Liver (tissue), 9 donors: ENCODE measurements around the gene CLDN17. TPM values are rescaled to one million over a fixed set of nuclear protein-coding genes. Genes with fewer than 3 reads are reported as not detected.

Experiments
- DNase-seq: peaks from one replicate; pipeline ENCODE4 v3.0.0-alpha.2; 2017; ENCODE audit warnings: low spot score
- H3K27ac ChIP-seq, 2 donors: one replicate each; pipeline ENCODE4 v1.7.0; 2013; ENCODE audit warnings: inconsistent platforms in 2 of 2, low read length in 2 of 2, control low read depth in 1 of 2, low read depth in 1 of 2, mild to moderate bottlenecking in 1 of 2
- H3K27me3 ChIP-seq, 4 donors: one replicate each; pipeline versions ENCODE4 v1.6.1 to v1.7.0; 2013; ENCODE audit warnings: low read length in 3 of 4, inconsistent platforms in 1 of 4, mild to moderate bottlenecking in 1 of 4, moderate library complexity in 1 of 4; ENCODE audit not compliant: control insufficient read depth in 4 of 4, insufficient read depth in 4 of 4
- H3K36me3 ChIP-seq, 4 donors: one replicate each; pipeline versions ENCODE4 v1.6.1 to v1.7.0; 2013; ENCODE audit warnings: low read length in 3 of 4, mild to moderate bottlenecking in 3 of 4, low read depth in 1 of 4, moderate library complexity in 1 of 4; ENCODE audit not compliant: control insufficient read depth in 4 of 4, insufficient read depth in 3 of 4
- H3K4me1 ChIP-seq, 4 donors: one replicate each; pipeline versions ENCODE4 v1.6.1 to v1.7.0; 2013; ENCODE audit warnings: low read length in 3 of 4, mild to moderate bottlenecking in 3 of 4, moderate library complexity in 1 of 4; ENCODE audit not compliant: control insufficient read depth in 4 of 4, insufficient read depth in 4 of 4
- H3K4me3 ChIP-seq, 3 donors: one replicate each; pipeline versions ENCODE4 v1.6.1 to v1.7.0; 2013; ENCODE audit warnings: low read length in 3 of 3, control low read depth in 1 of 3, low read depth in 1 of 3, mild to moderate bottlenecking in 1 of 3
- H3K9ac ChIP-seq, 2 donors: one replicate each; pipeline ENCODE4 v1.7.0; 2013; ENCODE audit warnings: low read length in 2 of 2, mild to moderate bottlenecking in 2 of 2, moderate library complexity in 2 of 2, control low read depth in 1 of 2, low read depth in 1 of 2
- H3K9me3 ChIP-seq, 4 donors: one replicate each; pipeline versions ENCODE4 v1.6.1 to v1.7.0; 2013; ENCODE audit warnings: low read length in 3 of 4; ENCODE audit not compliant: control insufficient read depth in 4 of 4
- EGR1 ChIP-seq, 2 donors: IDR thresholded peaks; 2 replicates each; pipeline ENCODE4 v1.6.1; 2016 to 2018; ENCODE audit warnings: antibody characterized with exemption in 2 of 2, low read depth in 2 of 2
- FOXA2 ChIP-seq: IDR thresholded peaks from 2 replicates; pipeline ENCODE4 v1.6.1; 2016; ENCODE audit warnings: antibody characterized with exemption
- GABPA ChIP-seq, 2 donors: IDR thresholded peaks in 1 of 2; conservative IDR thresholded peaks in 1 of 2; 2 replicates each; pipeline ENCODE4 v1.6.1; 2016; ENCODE audit warnings: antibody characterized with exemption in 2 of 2, mild to moderate bottlenecking in 1 of 2, moderate library complexity in 1 of 2
- HNF4G ChIP-seq: IDR thresholded peaks from 2 replicates; pipeline ENCODE4 v1.6.1; 2016; ENCODE audit warnings: antibody characterized with exemption
- JUND ChIP-seq, 2 donors: IDR thresholded peaks; 2 replicates each; pipeline ENCODE4 v1.6.1; 2016; ENCODE audit warnings: antibody characterized with exemption in 2 of 2
- NR2F2 ChIP-seq: IDR thresholded peaks from 2 replicates; pipeline ENCODE4 v1.6.1; 2016; ENCODE audit warnings: antibody characterized with exemption
- RXRA ChIP-seq, 2 donors: IDR thresholded peaks; 2 replicates each; pipeline ENCODE4 v1.6.1; 2017 to 2018; ENCODE audit warnings: antibody characterized with exemption in 2 of 2, mild to moderate bottlenecking in 1 of 2
- SP1 ChIP-seq: IDR thresholded peaks from 2 replicates; pipeline ENCODE4 v1.6.1; 2018; ENCODE audit warnings: antibody characterized with exemption, mild to moderate bottlenecking
- YY1 ChIP-seq: IDR thresholded peaks from 2 replicates; pipeline ENCODE4 v1.6.1; 2016; ENCODE audit warnings: antibody characterized with exemption, mild to moderate bottlenecking
- WGBS: extraction: QIAGEN DNeasy Blood & Tissue Kit; methylation state at CpG from one replicate; pipeline ENCODE4 v1.1.7; 2013; 5-methylcytosine and 5-hydroxymethylcytosine counted together
- polyA plus RNA-seq, 2 donors: library from polyadenylated mRNA; stranded (reverse) in 1 of 2; unstranded in 1 of 2; fragments of 200-250 nt in 1 of 2; fragments of >200 nt in 1 of 2; fragmentation: Nextera tagmentation in 1 of 2; extraction: Ambion mirVana in 1 of 2; gene quantifications; one replicate each; pipeline versions ENCODE4 v1.2.1 to v1.2.3, GENCODE V29; 2013 to 2015
- total RNA-seq, 2 donors: library from RNA; depleted of rRNA; stranded (reverse); fragments of >200 nt; gene quantifications; one replicate each; pipeline ENCODE4 v1.2.3, GENCODE V29; 2014
- TF ChIP-seq, protein P1 (sequence below): IDR thresholded peaks from 2 replicates; pipeline ENCODE4 v1.6.1; 2016; ENCODE audit warnings: antibody characterized with exemption
- TF ChIP-seq, protein P2 (sequence below): IDR thresholded peaks from 2 replicates; pipeline ENCODE4 v1.6.1; 2016; ENCODE audit warnings: antibody characterized with exemption
- TF ChIP-seq, protein P3 (sequence below): IDR thresholded peaks from 2 replicates; pipeline ENCODE4 v1.6.1; 2016; ENCODE audit warnings: antibody characterized with exemption
- TF ChIP-seq, protein P4 (sequence below): IDR thresholded peaks from 2 replicates; pipeline ENCODE4 v1.6.1; 2016; ENCODE audit warnings: antibody characterized with exemption, mild to moderate bottlenecking
- TF ChIP-seq, protein P5 (sequence below): fragments of 150-350 bp; IDR thresholded peaks from 2 replicates; pipeline ENCODE4 v1.5.1; 2017; ENCODE audit warnings: improper control_type of control experiment, low read depth, low read length; ENCODE audit not compliant: missing input control
- donor health status: healthy.
- donor health status: healthy.
- donor health status: healthy.
- donor health status: healthy.
- donor health status: healthy.

CLDN17 gene
- total and polyA plus RNA-seq, 4 donors, result not detected

DNA sequence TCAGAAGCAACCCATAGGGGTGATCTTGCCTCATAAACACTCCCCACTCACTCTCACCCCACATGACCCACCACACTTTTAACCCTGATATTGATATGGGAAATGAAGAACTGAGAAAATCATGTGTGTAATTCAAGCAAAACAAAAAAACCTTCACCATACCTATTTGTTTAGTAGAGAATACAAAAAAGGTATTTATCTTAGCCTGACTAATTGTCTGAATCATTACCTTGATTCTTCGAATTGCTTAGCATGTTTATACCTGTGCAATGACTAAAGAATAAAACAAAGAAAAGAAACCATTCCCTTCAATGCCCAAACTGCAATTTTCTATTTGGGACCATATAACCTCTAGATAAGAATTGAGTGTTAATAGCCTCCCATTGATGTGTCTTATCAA is 1.8 kb downstream of the CLDN17 start:
- Histone ChIP-seq H3K9me3 (no peaks in the 10 kb centered on the region), H3K9ac (no peak overlapping the region), H3K27me3 (peaks cover 0 to 4% (median 0%) of the 10 kb centered on the region in 4 donors), H3K4me1 (no peaks in the 10 kb centered on the region), H3K27ac (no peak overlapping the region), H3K4me3 (no peak overlapping the region), H3K36me3 (no peaks in the 10 kb centered on the region)
- TF ChIP-seq HNF4G (no peak), GABPA (IDR thresholded peaks at IDR 0.05 in 1 of 2, conservative IDR thresholded peaks at IDR 0.05 in 1 of 2) (no peak), JUND (IDR thresholded peaks at IDR 0.05) (no peak), EGR1 (IDR thresholded peaks at IDR 0.05; ENCODE audit: low read depth in 2 of 2) (no peak), NR2F2 (no peak), FOXA2 (no peak)
- TF ChIP-seq, protein P1, sequence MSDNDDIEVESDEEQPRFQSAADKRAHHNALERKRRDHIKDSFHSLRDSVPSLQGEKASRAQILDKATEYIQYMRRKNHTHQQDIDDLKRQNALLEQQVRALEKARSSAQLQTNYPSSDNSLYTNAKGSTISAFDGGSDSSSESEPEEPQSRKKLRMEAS, result no peak
- TF ChIP-seq, protein P2, sequence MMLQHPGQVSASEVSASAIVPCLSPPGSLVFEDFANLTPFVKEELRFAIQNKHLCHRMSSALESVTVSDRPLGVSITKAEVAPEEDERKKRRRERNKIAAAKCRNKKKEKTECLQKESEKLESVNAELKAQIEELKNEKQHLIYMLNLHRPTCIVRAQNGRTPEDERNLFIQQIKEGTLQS, result no peak
- TF ChIP-seq, protein P3, sequence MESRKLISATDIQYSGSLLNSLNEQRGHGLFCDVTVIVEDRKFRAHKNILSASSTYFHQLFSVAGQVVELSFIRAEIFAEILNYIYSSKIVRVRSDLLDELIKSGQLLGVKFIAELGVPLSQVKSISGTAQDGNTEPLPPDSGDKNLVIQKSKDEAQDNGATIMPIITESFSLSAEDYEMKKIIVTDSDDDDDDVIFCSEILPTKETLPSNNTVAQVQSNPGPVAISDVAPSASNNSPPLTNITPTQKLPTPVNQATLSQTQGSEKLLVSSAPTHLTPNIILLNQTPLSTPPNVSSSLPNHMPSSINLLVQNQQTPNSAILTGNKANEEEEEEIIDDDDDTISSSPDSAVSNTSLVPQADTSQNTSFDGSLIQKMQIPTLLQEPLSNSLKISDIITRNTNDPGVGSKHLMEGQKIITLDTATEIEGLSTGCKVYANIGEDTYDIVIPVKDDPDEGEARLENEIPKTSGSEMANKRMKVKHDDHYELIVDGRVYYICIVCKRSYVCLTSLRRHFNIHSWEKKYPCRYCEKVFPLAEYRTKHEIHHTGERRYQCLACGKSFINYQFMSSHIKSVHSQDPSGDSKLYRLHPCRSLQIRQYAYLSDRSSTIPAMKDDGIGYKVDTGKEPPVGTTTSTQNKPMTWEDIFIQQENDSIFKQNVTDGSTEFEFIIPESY, result no peak
- TF ChIP-seq, protein P4, sequence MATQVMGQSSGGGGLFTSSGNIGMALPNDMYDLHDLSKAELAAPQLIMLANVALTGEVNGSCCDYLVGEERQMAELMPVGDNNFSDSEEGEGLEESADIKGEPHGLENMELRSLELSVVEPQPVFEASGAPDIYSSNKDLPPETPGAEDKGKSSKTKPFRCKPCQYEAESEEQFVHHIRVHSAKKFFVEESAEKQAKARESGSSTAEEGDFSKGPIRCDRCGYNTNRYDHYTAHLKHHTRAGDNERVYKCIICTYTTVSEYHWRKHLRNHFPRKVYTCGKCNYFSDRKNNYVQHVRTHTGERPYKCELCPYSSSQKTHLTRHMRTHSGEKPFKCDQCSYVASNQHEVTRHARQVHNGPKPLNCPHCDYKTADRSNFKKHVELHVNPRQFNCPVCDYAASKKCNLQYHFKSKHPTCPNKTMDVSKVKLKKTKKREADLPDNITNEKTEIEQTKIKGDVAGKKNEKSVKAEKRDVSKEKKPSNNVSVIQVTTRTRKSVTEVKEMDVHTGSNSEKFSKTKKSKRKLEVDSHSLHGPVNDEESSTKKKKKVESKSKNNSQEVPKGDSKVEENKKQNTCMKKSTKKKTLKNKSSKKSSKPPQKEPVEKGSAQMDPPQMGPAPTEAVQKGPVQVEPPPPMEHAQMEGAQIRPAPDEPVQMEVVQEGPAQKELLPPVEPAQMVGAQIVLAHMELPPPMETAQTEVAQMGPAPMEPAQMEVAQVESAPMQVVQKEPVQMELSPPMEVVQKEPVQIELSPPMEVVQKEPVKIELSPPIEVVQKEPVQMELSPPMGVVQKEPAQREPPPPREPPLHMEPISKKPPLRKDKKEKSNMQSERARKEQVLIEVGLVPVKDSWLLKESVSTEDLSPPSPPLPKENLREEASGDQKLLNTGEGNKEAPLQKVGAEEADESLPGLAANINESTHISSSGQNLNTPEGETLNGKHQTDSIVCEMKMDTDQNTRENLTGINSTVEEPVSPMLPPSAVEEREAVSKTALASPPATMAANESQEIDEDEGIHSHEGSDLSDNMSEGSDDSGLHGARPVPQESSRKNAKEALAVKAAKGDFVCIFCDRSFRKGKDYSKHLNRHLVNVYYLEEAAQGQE, result no peak
- TF ChIP-seq, protein P5, sequence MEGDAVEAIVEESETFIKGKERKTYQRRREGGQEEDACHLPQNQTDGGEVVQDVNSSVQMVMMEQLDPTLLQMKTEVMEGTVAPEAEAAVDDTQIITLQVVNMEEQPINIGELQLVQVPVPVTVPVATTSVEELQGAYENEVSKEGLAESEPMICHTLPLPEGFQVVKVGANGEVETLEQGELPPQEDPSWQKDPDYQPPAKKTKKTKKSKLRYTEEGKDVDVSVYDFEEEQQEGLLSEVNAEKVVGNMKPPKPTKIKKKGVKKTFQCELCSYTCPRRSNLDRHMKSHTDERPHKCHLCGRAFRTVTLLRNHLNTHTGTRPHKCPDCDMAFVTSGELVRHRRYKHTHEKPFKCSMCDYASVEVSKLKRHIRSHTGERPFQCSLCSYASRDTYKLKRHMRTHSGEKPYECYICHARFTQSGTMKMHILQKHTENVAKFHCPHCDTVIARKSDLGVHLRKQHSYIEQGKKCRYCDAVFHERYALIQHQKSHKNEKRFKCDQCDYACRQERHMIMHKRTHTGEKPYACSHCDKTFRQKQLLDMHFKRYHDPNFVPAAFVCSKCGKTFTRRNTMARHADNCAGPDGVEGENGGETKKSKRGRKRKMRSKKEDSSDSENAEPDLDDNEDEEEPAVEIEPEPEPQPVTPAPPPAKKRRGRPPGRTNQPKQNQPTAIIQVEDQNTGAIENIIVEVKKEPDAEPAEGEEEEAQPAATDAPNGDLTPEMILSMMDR, result no peak
- 78% methylated on average over 1 of the region's 1 CpG for WGBS
- DNase-seq, result no peak

DNA sequence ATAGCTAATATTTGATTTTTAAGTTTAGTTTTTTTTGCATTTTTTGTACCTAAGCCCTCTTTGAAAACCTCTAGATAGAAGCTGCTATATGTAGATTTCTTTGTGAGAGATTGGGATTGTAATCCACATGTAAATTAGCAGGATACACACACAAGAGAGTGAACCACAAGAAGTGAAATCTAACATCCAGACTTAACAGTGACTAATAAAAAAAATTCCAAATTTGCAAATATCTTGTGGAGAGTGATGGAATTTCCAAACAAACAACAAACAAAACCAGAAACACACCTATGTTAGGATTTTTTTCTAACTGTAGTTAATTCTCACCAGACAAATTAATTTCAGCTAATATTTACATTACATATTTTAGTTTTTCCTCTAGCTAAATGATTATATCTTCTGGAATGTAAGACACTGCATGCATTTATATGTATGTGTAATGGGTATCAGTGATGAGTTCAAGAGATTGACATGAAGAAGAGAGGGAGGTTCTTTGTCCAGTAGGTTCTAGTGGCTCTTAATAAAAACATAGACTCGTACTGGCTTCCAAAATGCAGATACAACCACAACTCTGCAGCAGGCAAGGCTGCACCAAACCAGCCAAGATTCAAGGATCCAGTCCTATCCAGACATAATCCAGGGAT is 12.8 kb downstream of the CLDN17 start:
- Histone ChIP-seq H3K36me3 (no peaks in the 10 kb centered on the region), H3K9me3 (no peaks in the 10 kb centered on the region), H3K4me1 (no peaks in the 10 kb centered on the region), H3K27ac (no peak overlapping the region), H3K4me3 (no peak overlapping the region), H3K27me3 (no peaks in the 10 kb centered on the region), H3K9ac (no peak overlapping the region)
- DNase-seq, result no peak
- WGBS, result 55% methylated on average over 1 of the region's 1 CpG
- TF ChIP-seq, protein P5, result no peak
- TF ChIP-seq YY1 (no peak), EGR1 (IDR thresholded peaks at IDR 0.05; ENCODE audit: low read depth in 2 of 2) (no peak), RXRA (IDR thresholded peaks at IDR 0.05) (no peak), HNF4G (no peak), SP1 (no peak), JUND (IDR thresholded peaks at IDR 0.05) (no peak)
